Breast epithelium (tissue), 4 donors: ENCODE measurements around the gene SPECC1L. TPM values are rescaled to one million over a fixed set of nuclear protein-coding genes. Genes with fewer than 3 reads are reported as not detected.

Source experiments
- DNase-seq, 2 donors: peaks; one replicate each; pipeline ENCODE4 v3.0.0-alpha.2; 2019; ENCODE audit warnings: low spot score in 2 of 2
- H3K27ac ChIP-seq, 2 donors: fragments of 200-600 bp; sonication (generic) in 1 of 2; one replicate each; pipeline ENCODE4 v1.5.1; 2016 to 2019; ENCODE audit warnings: mild to moderate bottlenecking in 1 of 2
- H3K27me3 ChIP-seq, 2 donors: fragments of 200-600 bp; sonication (generic) in 1 of 2; one replicate each; pipeline versions ENCODE4 v1.5.1 to v1.6.0; 2017 to 2019; ENCODE audit warnings: control low read depth in 1 of 2, mild to moderate bottlenecking in 1 of 2
- H3K36me3 ChIP-seq: fragments of 200-600 bp; one replicate; pipeline ENCODE4 v1.5.1; 2019
- H3K4me1 ChIP-seq, 2 donors: fragments of 200-600 bp; sonication (generic); one replicate each; pipeline ENCODE4 v1.5.1; 2016 to 2019; ENCODE audit warnings: control low read depth in 1 of 2
- H3K4me3 ChIP-seq, 3 donors: fragments of 200-600 bp; sonication (generic); 1 replicate in 2 of 3; 2 replicates in 1 of 3; pipeline ENCODE4 v1.5.1; 2016 to 2019; ENCODE audit warnings: mild to moderate bottlenecking in 3 of 3, moderate library complexity in 2 of 3
- H3K9me3 ChIP-seq, 2 donors: fragments of 200-600 bp; sonication (generic) in 1 of 2; one replicate each; pipeline ENCODE4 v1.5.1; 2016 to 2019; ENCODE audit warnings: control low read depth in 1 of 2
- POLR2A ChIP-seq: fragments of 450-650 bp; IDR thresholded peaks from one replicate; pipeline ENCODE4 v1.6.1; 2016; ENCODE audit warnings: antibody characterized with exemption, mild to moderate bottlenecking, moderate library complexity
- POLR2AphosphoS5 ChIP-seq, 3 donors: sonication (generic); formaldehyde crosslinking; IDR thresholded peaks; one replicate each; pipeline ENCODE4 v1.6.1; 2017; ENCODE audit warnings: antibody characterized with exemption in 3 of 3
- intact Hi-C: fragments of 100-400 bp; cut with DNase I; formaldehyde crosslinking; loops from one replicate; pipeline ENCODE4 v1.15.1; 2023; ENCODE audit warnings: low total_unique reads
- total RNA-seq, 3 donors: library from RNA; depleted of rRNA; stranded (reverse); fragments of >200 nt; gene quantifications; one replicate each; pipeline ENCODE4 v1.1.0, GENCODE V29; 2016
- TF ChIP-seq, protein P1 (sequence below), 3 donors: fragments of 450-650 bp; IDR thresholded peaks; one replicate each; pipeline ENCODE4 v1.5.1; 2016 to 2017; ENCODE audit warnings: antibody characterized with exemption in 3 of 3, mild to moderate bottlenecking in 3 of 3, moderate library complexity in 3 of 3

SPECC1L gene
- total RNA-seq, 3 donors from 2014 or later = 33.4 to 61.0 (median 53.7) TPM

DNA sequence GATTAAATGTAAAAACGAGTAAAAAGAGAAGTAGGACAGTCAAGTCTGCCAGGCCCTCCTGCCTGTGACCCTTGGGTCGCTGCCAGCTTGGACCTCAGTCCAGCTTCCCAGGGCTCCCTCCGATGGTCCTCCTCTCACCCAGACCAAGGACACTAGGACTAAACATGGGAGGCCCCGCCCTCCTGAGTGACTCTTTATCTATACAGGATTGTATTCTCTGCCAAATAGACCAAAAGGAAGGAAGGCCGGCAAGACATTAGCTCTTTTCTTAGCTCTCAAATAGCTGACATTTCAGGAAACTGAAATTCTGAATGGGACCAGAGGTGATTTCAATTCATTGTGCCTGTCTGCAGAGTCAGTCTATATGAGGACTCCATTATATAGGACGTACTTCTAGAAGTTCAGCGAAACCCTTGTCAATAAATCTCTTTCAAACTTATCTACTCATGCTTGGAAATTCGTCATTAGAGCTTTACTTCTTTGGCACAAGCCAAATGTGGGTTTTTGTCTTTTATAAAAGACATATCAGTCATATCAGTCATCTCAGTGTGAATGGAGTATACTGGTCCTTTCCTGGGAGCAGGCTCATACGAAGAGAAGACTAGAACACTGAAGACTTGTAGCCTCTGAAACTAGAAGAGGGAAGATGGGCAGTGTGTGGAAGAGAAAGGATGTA is 185.3 kb downstream of the SPECC1L start:
- H3K27ac ChIP-seq = no peak overlapping the region
- no peaks in the 10 kb centered on the region for H3K36me3 ChIP-seq
- no peaks in the 10 kb centered on the region for H3K4me1 ChIP-seq
- intact Hi-C loops = no loop called here
- no peak for DNase-seq
- H3K4me3 ChIP-seq = no peak overlapping the region
- no peaks in the 10 kb centered on the region for H3K27me3 ChIP-seq
- H3K9me3 ChIP-seq = no peaks in the 10 kb centered on the region
- no peak for TF ChIP-seq POLR2AphosphoS5 (IDR thresholded peaks at IDR 0.05)
- TF ChIP-seq, protein P1, sequence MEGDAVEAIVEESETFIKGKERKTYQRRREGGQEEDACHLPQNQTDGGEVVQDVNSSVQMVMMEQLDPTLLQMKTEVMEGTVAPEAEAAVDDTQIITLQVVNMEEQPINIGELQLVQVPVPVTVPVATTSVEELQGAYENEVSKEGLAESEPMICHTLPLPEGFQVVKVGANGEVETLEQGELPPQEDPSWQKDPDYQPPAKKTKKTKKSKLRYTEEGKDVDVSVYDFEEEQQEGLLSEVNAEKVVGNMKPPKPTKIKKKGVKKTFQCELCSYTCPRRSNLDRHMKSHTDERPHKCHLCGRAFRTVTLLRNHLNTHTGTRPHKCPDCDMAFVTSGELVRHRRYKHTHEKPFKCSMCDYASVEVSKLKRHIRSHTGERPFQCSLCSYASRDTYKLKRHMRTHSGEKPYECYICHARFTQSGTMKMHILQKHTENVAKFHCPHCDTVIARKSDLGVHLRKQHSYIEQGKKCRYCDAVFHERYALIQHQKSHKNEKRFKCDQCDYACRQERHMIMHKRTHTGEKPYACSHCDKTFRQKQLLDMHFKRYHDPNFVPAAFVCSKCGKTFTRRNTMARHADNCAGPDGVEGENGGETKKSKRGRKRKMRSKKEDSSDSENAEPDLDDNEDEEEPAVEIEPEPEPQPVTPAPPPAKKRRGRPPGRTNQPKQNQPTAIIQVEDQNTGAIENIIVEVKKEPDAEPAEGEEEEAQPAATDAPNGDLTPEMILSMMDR (IDR thresholded peaks at IDR 0.05) = no peak
- no peak for TF ChIP-seq POLR2A

DNA sequence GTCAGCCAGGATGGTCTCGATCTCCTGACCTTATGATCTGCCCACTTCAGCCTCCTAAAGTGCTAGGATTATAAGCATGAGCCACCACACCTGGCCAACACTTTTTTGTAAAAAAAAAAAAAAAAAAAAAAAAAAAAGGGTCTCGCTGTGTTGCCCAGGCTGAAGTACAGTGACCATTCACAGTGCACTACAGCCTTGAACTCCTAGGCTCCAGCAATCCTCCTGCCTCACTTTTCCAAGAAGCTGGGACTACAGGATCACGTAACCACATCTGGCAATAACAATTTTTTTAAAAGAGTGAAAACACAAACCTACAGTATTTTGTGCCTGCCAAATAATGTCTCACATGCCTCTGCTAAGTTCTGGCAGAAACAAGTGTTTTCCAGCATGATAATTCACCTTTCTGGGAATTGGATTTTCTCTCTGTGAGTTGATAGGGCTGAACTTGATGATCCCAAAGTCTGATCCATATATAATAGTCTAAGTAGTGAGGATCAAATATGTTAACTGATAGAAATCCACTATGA is 187.3 kb downstream of the SPECC1L start:
- no peaks in the 10 kb centered on the region for H3K27me3 ChIP-seq
- intact Hi-C loops = no loop called here
- no peak overlapping the region for H3K27ac ChIP-seq
- H3K4me3 ChIP-seq = no peak overlapping the region
- TF ChIP-seq POLR2A (no peak), POLR2AphosphoS5 (IDR thresholded peaks at IDR 0.05) (no peak)
- TF ChIP-seq, protein P1 (IDR thresholded peaks at IDR 0.05) = no peak
- no peaks in the 10 kb centered on the region for H3K9me3 ChIP-seq
- no peak for DNase-seq
- H3K4me1 ChIP-seq = no peaks in the 10 kb centered on the region
- no peaks in the 10 kb centered on the region for H3K36me3 ChIP-seq

DNA sequence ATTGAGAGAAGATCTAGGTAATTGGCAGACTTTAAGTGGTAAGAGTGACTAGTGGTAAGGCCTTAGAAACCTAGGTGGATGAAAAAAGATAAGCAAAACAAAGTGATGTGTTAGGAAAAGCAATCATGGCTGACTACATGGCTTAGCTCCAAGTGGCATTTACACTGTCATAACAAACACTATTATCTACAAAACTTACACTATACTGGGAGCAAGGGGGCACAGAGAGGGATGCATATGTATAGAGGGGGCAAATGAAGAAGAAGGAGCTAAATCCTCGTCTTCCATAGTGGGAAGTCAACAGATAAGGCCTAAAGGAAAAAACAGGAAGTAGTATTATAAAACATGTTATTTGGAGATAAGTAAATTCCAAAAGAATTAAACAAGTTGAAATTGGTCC is 189.3 kb downstream of the SPECC1L start:
- H3K27me3 ChIP-seq = no peaks in the 10 kb centered on the region
- TF ChIP-seq POLR2A = no peak
- TF ChIP-seq, protein P1 (IDR thresholded peaks at IDR 0.05) = no peak
- TF ChIP-seq POLR2AphosphoS5 (IDR thresholded peaks at IDR 0.05) = no peak
- no peaks in the 10 kb centered on the region for H3K36me3 ChIP-seq
- no peak overlapping the region for H3K4me3 ChIP-seq
- intact Hi-C loops = no loop called here
- H3K27ac ChIP-seq = no peak overlapping the region
- DNase-seq = no peak
- no peaks in the 10 kb centered on the region for H3K4me1 ChIP-seq
- H3K9me3 ChIP-seq = no peaks in the 10 kb centered on the region

DNA sequence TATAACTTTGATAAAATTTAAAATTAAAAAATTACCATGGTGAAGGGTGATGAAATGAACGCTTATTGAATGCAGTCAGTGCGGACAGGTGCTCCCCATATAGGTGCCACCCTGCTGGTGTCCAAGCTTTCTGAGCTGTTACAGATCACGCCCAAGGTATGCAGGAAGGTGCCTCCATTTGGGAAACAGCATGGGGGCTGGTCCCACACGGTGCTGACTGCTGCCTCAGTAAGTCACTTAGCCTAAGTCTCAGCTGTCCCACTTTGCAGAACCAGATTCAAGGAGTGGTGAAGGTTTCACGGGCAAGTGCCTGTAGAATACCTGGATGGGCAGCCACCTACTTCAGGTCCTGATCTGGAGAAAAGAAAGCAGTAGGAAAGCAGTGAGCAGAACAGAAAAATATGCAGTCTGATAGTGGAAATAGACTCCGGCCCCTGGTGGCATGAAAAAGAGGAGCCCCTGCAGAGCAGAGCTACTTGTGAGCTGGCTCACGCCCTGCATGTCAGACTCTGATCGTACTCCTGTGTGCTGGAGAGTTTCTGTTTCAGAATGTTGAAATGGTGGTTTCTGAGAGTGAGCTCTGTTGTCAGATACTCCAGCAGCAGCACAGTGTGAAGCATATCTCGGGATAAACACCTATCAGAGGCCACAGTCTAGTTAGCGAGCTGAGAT is 189.9 kb downstream of the SPECC1L start:
- H3K9me3 ChIP-seq = no peaks in the 10 kb centered on the region
- H3K27ac ChIP-seq = no peak overlapping the region
- H3K4me1 ChIP-seq = no peaks in the 10 kb centered on the region
- no peaks in the 10 kb centered on the region for H3K27me3 ChIP-seq
- H3K4me3 ChIP-seq = no peak overlapping the region
- intact Hi-C loops = no loop called here
- H3K36me3 ChIP-seq = no peaks in the 10 kb centered on the region
- TF ChIP-seq, protein P1 (IDR thresholded peaks at IDR 0.05) = no peak
- TF ChIP-seq POLR2AphosphoS5 (IDR thresholded peaks at IDR 0.05) = no peak
- no peak for TF ChIP-seq POLR2A
- no peak for DNase-seq

DNA sequence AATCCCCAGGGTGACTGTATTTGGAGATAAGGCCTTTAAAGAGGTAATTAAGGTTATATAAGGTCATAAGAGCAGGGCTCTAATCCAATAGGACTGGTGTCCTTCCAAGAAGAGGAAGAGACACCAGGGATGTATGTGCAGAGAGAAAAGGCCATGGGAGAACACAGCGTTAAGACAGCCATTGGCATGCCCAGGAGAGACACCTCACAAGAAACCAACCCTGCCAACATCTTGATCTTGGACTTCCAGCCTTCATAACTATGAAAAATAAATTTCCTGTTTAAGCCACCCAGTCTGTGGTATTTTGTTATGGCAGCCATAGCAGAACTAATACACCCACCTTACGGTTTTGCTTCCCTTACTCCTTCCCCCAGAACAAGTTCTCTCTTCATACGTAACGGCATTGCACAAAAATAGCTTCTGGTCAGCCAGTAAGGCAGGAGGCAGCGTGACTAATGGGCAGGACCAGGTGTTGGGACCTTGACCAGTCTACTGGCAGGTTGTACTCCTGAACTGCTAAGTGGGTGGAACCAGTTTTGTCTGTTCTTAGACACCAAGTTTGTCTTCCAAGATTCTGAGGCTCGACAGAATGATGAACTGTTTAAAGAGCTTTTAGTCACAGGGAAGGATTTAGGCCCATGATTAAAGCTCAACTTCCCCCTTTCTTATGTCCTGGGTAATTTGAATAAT is 192.6 kb downstream of the SPECC1L start:
- H3K4me3 ChIP-seq = no peak overlapping the region
- no peaks in the 10 kb centered on the region for H3K36me3 ChIP-seq
- no peak for DNase-seq
- H3K27ac ChIP-seq = no peak overlapping the region
- intact Hi-C loops = no loop called here
- TF ChIP-seq POLR2A (no peak), POLR2AphosphoS5 (IDR thresholded peaks at IDR 0.05) (no peak)
- TF ChIP-seq, protein P1 (IDR thresholded peaks at IDR 0.05) = no peak
- no peaks in the 10 kb centered on the region for H3K4me1 ChIP-seq
- H3K27me3 ChIP-seq = no peaks in the 10 kb centered on the region
- no peaks in the 10 kb centered on the region for H3K9me3 ChIP-seq
